IMR-90 (cell line): ENCODE data around the gene UBASH3A. TPM values are rescaled to one million over a fixed set of nuclear protein-coding genes. Genes with fewer than 3 reads are reported as not detected.
A peak's percentile ranks its signal among the peaks of the same experiment; 100 is the strongest.

Experiments used
- ATAC-seq: fragments of 200-7000 bp; cut with Tn5 transposase; 2 replicates; pipeline ENCODE4 v1.9.1; 2020; ENCODE audit warnings: low read depth, mild to moderate bottlenecking, moderate library complexity
- BruUV-seq: library from RNA; stranded (reverse); fragments of 400-500 nt; replicated peaks from 2 replicates; lab custom pipeline; 2021; lab: Mats Ljungman, UMichigan
- CTCF ChIA-PET: fragments of 300-600 bp; formaldehyde crosslinking; extraction: SDS; loops from one replicate; lab custom pipeline; 2021; ENCODE audit warnings: antibody characterized with exemption; lab: Yijun Ruan, JAX
- POLR2A ChIA-PET: fragments of 300-600 bp; sonication (Branson Sonifier 250); formaldehyde crosslinking; loops from one replicate; lab custom pipeline; 2022; ENCODE audit warnings: antibody characterized with exemption; ENCODE audit not compliant: unreplicated experiment; lab: Charles Lee
- DNase-seq: peaks from one replicate; pipeline ENCODE4 v3.0.0; 2013
- H2AFZ ChIP-seq: replicated peaks from 2 replicates; pipeline ENCODE3; 2013; ENCODE audit warnings: low read length, mild to moderate bottlenecking; ENCODE audit not compliant: poor library complexity
- H2AK5ac ChIP-seq: 2 replicates; pipeline ENCODE4 v1.6.1; 2013; ENCODE audit warnings: low read depth, low read length, inconsistent platforms
- H2AK9ac ChIP-seq: replicated peaks from 2 replicates; pipeline ENCODE3; 2013; ENCODE audit warnings: mild to moderate bottlenecking, low read depth, low read length, moderate library complexity; ENCODE audit not compliant: poor library complexity
- H2BK120ac ChIP-seq: 2 replicates; pipeline ENCODE4 v1.6.1; 2013; ENCODE audit warnings: low read depth, low read length, inconsistent platforms
- H2BK15ac ChIP-seq: 3 replicates; pipeline ENCODE4 v1.6.1; 2013; ENCODE audit warnings: low read depth, low read length, inconsistent platforms
- H2BK20ac ChIP-seq: 2 replicates; pipeline ENCODE4 v1.6.1; 2013; ENCODE audit warnings: low read depth, mild to moderate bottlenecking, inconsistent platforms, low read length, moderate library complexity
- H2BK5ac ChIP-seq: 2 replicates; pipeline ENCODE4 v1.6.1; 2013; ENCODE audit warnings: mild to moderate bottlenecking, low read depth, low read length, inconsistent platforms; ENCODE audit not compliant: poor library complexity, severe bottlenecking
- H3K14ac ChIP-seq: replicated peaks from 2 replicates; pipeline ENCODE4 v1.6.1; 2013; ENCODE audit warnings: low read depth, low read length, inconsistent platforms
- H3K18ac ChIP-seq: 2 replicates; pipeline ENCODE4 v1.6.1; 2013; ENCODE audit warnings: low read depth, low read length, control low read depth
- H3K23ac ChIP-seq: 2 replicates; pipeline ENCODE4 v1.6.1; 2013; ENCODE audit warnings: low read depth, low read length, inconsistent platforms
- H3K27ac ChIP-seq: 2 replicates; pipeline ENCODE4 v1.5.1; 2013; ENCODE audit warnings: mild to moderate bottlenecking, control low read depth, low read length; ENCODE audit not compliant: insufficient read depth
- H3K27me3 ChIP-seq: 2 replicates; pipeline ENCODE4 v1.6.1; 2013; ENCODE audit warnings: low read length; ENCODE audit not compliant: control insufficient read depth, insufficient read depth
- H3K36me3 ChIP-seq: 2 replicates; pipeline ENCODE4 v1.6.1; 2013; ENCODE audit warnings: low read length, mixed read lengths; ENCODE audit not compliant: control insufficient read depth, insufficient read depth
- H3K4ac ChIP-seq: 2 replicates; pipeline ENCODE4 v1.6.1; 2013; ENCODE audit warnings: low read depth, low read length, inconsistent platforms
- H3K4me1 ChIP-seq: 2 replicates; pipeline ENCODE4 v1.6.1; 2013; ENCODE audit warnings: low read length, mixed read lengths; ENCODE audit not compliant: control insufficient read depth, insufficient read depth
- H3K4me2 ChIP-seq: 2 replicates; pipeline ENCODE4 v1.6.1; 2013; ENCODE audit warnings: low read depth, mild to moderate bottlenecking, control low read depth, low read length, moderate library complexity
- H3K4me3 ChIP-seq: 2 replicates; pipeline ENCODE4 v1.5.1; 2013; ENCODE audit warnings: low read depth, mild to moderate bottlenecking, control low read depth, low read length, moderate library complexity; ENCODE audit not compliant: insufficient read depth
- H3K56ac ChIP-seq: 2 replicates; pipeline ENCODE4 v1.6.1; 2013; ENCODE audit warnings: low read length, inconsistent platforms; ENCODE audit not compliant: insufficient read depth; ENCODE audit errors: extremely low read depth
- H3K79me1 ChIP-seq, 2 experiments: 2 replicates each; pipeline ENCODE4 v1.6.1; 2013; ENCODE audit warnings: low read length in 2 of 2, inconsistent platforms in 1 of 2, low read depth in 1 of 2
- H3K9ac ChIP-seq: 2 replicates; pipeline ENCODE4 v1.6.1; 2013; ENCODE audit warnings: low read depth, low read length, control low read depth
- H3K9me1 ChIP-seq: 2 replicates; pipeline ENCODE4 v1.6.1; 2013; ENCODE audit warnings: low read length, inconsistent platforms; ENCODE audit not compliant: insufficient read depth
- H3K9me3 ChIP-seq: 2 replicates; pipeline ENCODE4 v1.6.1; 2013; ENCODE audit warnings: low read length; ENCODE audit not compliant: control insufficient read depth, insufficient read depth
- H4K20me1 ChIP-seq: 2 replicates; pipeline ENCODE4 v1.6.1; 2013; ENCODE audit warnings: low read length, inconsistent platforms; ENCODE audit not compliant: insufficient read depth
- H4K5ac ChIP-seq: 2 replicates; pipeline ENCODE4 v1.6.1; 2013; ENCODE audit warnings: mild to moderate bottlenecking, low read depth, low read length, control low read depth
- H4K8ac ChIP-seq, 2 experiments: 2 replicates each; pipeline ENCODE4 v1.6.1; 2013; ENCODE audit warnings: low read depth in 2 of 2, low read length in 2 of 2, control low read depth in 1 of 2, inconsistent platforms in 1 of 2
- H4K91ac ChIP-seq: 2 replicates; pipeline ENCODE4 v1.6.1; 2013; ENCODE audit warnings: low read depth, low read length, inconsistent platforms; ENCODE audit not compliant: insufficient read depth
- BHLHE40 ChIP-seq: fragments of 150-350 bp; IDR thresholded peaks from 2 replicates; pipeline ENCODE4 v1.6.1; 2016; ENCODE audit warnings: mild to moderate bottlenecking, low read depth, low read length
- CEBPB ChIP-seq: IDR thresholded peaks from 2 replicates; pipeline ENCODE4 v1.6.1; 2012; ENCODE audit warnings: low read depth, low read length, improper control_type of control experiment
- CHD1 ChIP-seq: IDR thresholded peaks from 2 replicates; pipeline ENCODE4 v1.6.1; 2012; ENCODE audit warnings: low read depth, low read length, improper control_type of control experiment
- CTCF ChIP-seq: conservative IDR thresholded peaks from 2 replicates; pipeline ENCODE4 v1.5.1; 2012; ENCODE audit warnings: mild to moderate bottlenecking, low read depth, low read length, improper control_type of control experiment
- ELK1 ChIP-seq: fragments of 150-350 bp; IDR thresholded peaks from 2 replicates; pipeline ENCODE4 v1.6.1; 2016; ENCODE audit warnings: low read depth, mild to moderate bottlenecking, low read length, moderate library complexity, borderline replicate concordance
- FOS ChIP-seq: fragments of 150-350 bp; IDR thresholded peaks from 2 replicates; pipeline ENCODE4 v1.6.1; 2016; ENCODE audit warnings: low read depth, low read length
- MAFK ChIP-seq: IDR thresholded peaks from 2 replicates; pipeline ENCODE4 v1.6.1; 2012; ENCODE audit warnings: low read depth, low read length, improper control_type of control experiment
- MAZ ChIP-seq: IDR thresholded peaks from 2 replicates; pipeline ENCODE4 v1.6.1; 2012; ENCODE audit warnings: low read depth, mild to moderate bottlenecking, low read length, improper control_type of control experiment, moderate library complexity, borderline replicate concordance
- MXI1 ChIP-seq: IDR thresholded peaks from 2 replicates; pipeline ENCODE4 v1.6.1; 2012; ENCODE audit warnings: low read depth, mild to moderate bottlenecking, low read length, moderate library complexity, borderline replicate concordance
- NFE2L2 ChIP-seq: fragments of 150-350 bp; IDR thresholded peaks from 2 replicates; pipeline ENCODE4 v1.6.1; 2016; ENCODE audit warnings: low read depth, mild to moderate bottlenecking, low read length
- POLR2A ChIP-seq: IDR thresholded peaks from 2 replicates; pipeline ENCODE4 v1.6.1; 2012; ENCODE audit warnings: mild to moderate bottlenecking, low read depth, low read length
- RAD21 ChIP-seq: IDR thresholded peaks from 2 replicates; pipeline ENCODE4 v1.6.1; 2012; ENCODE audit warnings: low read length, improper control_type of control experiment
- RCOR1 ChIP-seq: IDR thresholded peaks from 2 replicates; pipeline ENCODE4 v1.6.1; 2012; ENCODE audit warnings: mild to moderate bottlenecking, low read length, improper control_type of control experiment; ENCODE audit not compliant: insufficient replicate concordance
- RFX5 ChIP-seq: IDR thresholded peaks from 2 replicates; pipeline ENCODE4 v1.8.0; 2012; ENCODE audit warnings: low read depth, mild to moderate bottlenecking, low read length, moderate library complexity
- SMC3 ChIP-seq: fragments of 150-350 bp; IDR thresholded peaks from 2 replicates; pipeline ENCODE4 v1.6.1; 2016; ENCODE audit warnings: low read depth, mild to moderate bottlenecking, antibody characterized with exemption, low read length, moderate library complexity
- USF2 ChIP-seq: fragments of 150-350 bp; IDR thresholded peaks from 2 replicates; pipeline ENCODE4 v1.6.1; 2017; ENCODE audit warnings: mild to moderate bottlenecking, antibody characterized with exemption, low read length, low read depth
- WGBS, 2 experiments: methylation state at CpG; one replicate each; pipeline versions ENCODE4 v1.1.5 to v1.1.7; 2013; ENCODE audit warnings: missing lambda C conversion rate in 2 of 2; ENCODE audit not compliant: insufficient read length in 1 of 2; ENCODE audit errors: extremely low coverage in 2 of 2; 5-methylcytosine and 5-hydroxymethylcytosine counted together
- dilution Hi-C: fragments of 300-500 bp; cut with HindIII; formaldehyde crosslinking; loops from one replicate; pipeline ENCODE4 v1.14.3; 2018; ENCODE audit warnings: low sequenced_read_pairs; ENCODE audit not compliant: unreplicated experiment
- in situ Hi-C: fragments of 300-500 bp; cut with MboI; formaldehyde crosslinking; loops from 3 replicates; pipeline ENCODE4 v1.14.3; 2019; ENCODE audit warnings: low sequenced_read_pairs, inconsistent platforms, mixed read lengths
- intact Hi-C: fragments of 100-400 bp; cut with micrococcal nuclease; formaldehyde crosslinking; loops from 2 replicates; pipeline ENCODE4 v1.10.0; 2022
- polyA plus RNA-seq, 3 experiments: library from polyadenylated mRNA; depleted of rRNA; stranded (reverse); fragments of >200 nt; gene quantifications; 2 replicates each; pipeline ENCODE4 v1.2.3, GENCODE V29; 2012; ENCODE audit warnings: low replicate concordance in 1 of 3
- total RNA-seq: library from RNA; depleted of rRNA; stranded (reverse); fragments of >200 nt; gene quantifications from 2 replicates; pipeline ENCODE4 v1.2.3, GENCODE V29; 2012

UBASH3A gene
- total and polyA plus RNA-seq, 2 of the 4 experiments (the other 2 are of a cell fraction), result not detected

GRCh38 chr21:42465008-42465802 is 61.5 kb downstream of the UBASH3A start:
- H3K9me3 ChIP-seq, result no peaks in the 10 kb centered on the region
- H3K23ac ChIP-seq, result no peak overlapping the region
- H3K14ac ChIP-seq, result no peak overlapping the region
- no TSS peak for BruUV-seq
- H3K36me3 ChIP-seq, result no peaks in the 10 kb centered on the region
- intact Hi-C loops (no loop called here), dilution Hi-C loops (no loop called here), in situ Hi-C loops (no loop called here)
- ChIA-PET POLR2A (no interaction called here), CTCF (no interaction called here)
- H2AK5ac ChIP-seq, result no peak overlapping the region
- H4K91ac ChIP-seq, result no peak overlapping the region
- no peak for ATAC-seq
- no peak overlapping the region for H3K4ac ChIP-seq
- H3K56ac ChIP-seq, result no peak overlapping the region
- H3K18ac ChIP-seq, result no peak overlapping the region
- peak overlapping the region; percentile 50 for H2AK9ac ChIP-seq
- H4K5ac ChIP-seq, result no peak overlapping the region
- no peaks in the 10 kb centered on the region for H3K9me1 ChIP-seq
- TF ChIP-seq RCOR1 (no peak), CTCF (no peak), RFX5 (no peak), BHLHE40 (no peak), ELK1 (no peak), RAD21 (no peak), USF2 (no peak), CHD1 (no peak), MAZ (no peak), MXI1 (no peak), CEBPB (no peak), POLR2A (no peak), NFE2L2 (no peak), SMC3 (no peak), MAFK (no peak), FOS (no peak)
- H3K4me1 ChIP-seq, result no peaks in the 10 kb centered on the region
- H2AFZ ChIP-seq, result no peak overlapping the region
- peaks cover 6% of the 10 kb centered on the region for H3K27me3 ChIP-seq
- no peak for DNase-seq
- H2BK120ac ChIP-seq, result no peak overlapping the region
- no peak overlapping the region for H3K4me3 ChIP-seq
- H4K8ac ChIP-seq, result no peak overlapping the region
- no peak overlapping the region for H3K27ac ChIP-seq
- no peak overlapping the region for H3K9ac ChIP-seq
- H3K79me1 ChIP-seq, result no peaks in the 10 kb centered on the region
- no CpG with 5 or more reads among the region's 8 CpGs for WGBS, 2 experiments
- no peak overlapping the region for H2BK20ac ChIP-seq
- no peak overlapping the region for H2BK5ac ChIP-seq
- H4K20me1 ChIP-seq, result no peaks in the 10 kb centered on the region
- H3K4me2 ChIP-seq, result no peak overlapping the region
- no peak overlapping the region for H2BK15ac ChIP-seq
